Fibroblast of lung (primary cell): ENCODE data around the gene PLCG2.

Experiments
- CTCF ChIP-seq, 2 donors: IDR thresholded peaks in 1 of 2; conservative IDR thresholded peaks in 1 of 2; 1 replicate in 1 of 2; 2 replicates in 1 of 2; pipeline ENCODE4 v1.5.1; 2011 to 2012; ENCODE audit warnings: low read length in 2 of 2, control low read depth in 1 of 2, inconsistent platforms in 1 of 2, low read depth in 1 of 2, mild to moderate bottlenecking in 1 of 2
- EZH2 ChIP-seq: IDR thresholded peaks from 2 replicates; pipeline ENCODE4 v1.5.1; 2012; ENCODE audit warnings: low read length, control low read depth, mild to moderate bottlenecking; ENCODE audit errors: missing control alignments

- TF ChIP-seq CTCF (conservative IDR thresholded peaks at IDR 0.05 in 1 of 2, IDR thresholded peaks at IDR 0.05 in 1 of 2; ENCODE audit: low read depth in 1 of 2, low read length in 2 of 2) (no peak), EZH2 (no peak)
These were observed 142.2 kb downstream of the PLCG2 start for GRCh38 chr16:81921085-81921814.
